Vagina (tissue), 2 donors: Measurements from ENCODE around the gene CIAO3. TPM values are rescaled to one million over a fixed set of nuclear protein-coding genes. Genes with fewer than 3 reads are reported as not detected.

Experiments
- DNase-seq, 2 donors: peaks; one replicate each; pipeline ENCODE4 v3.0.0-alpha.2; 2017; ENCODE audit errors: extremely low spot score in 2 of 2
- H3K27ac ChIP-seq: fragments of 200-600 bp; sonication (generic); one replicate; pipeline ENCODE4 v1.5.1; 2019
- H3K27me3 ChIP-seq: fragments of 200-600 bp; sonication (generic); one replicate; pipeline ENCODE4 v1.5.1; 2019
- H3K36me3 ChIP-seq, 2 donors: fragments of 200-600 bp; sonication (generic); one replicate each; pipeline ENCODE4 v1.5.1; 2017 to 2019
- H3K4me1 ChIP-seq: fragments of 200-600 bp; sonication (generic); one replicate; pipeline ENCODE4 v1.5.1; 2019
- H3K4me3 ChIP-seq, 2 donors: fragments of 200-600 bp; sonication (generic); 1 replicate in 1 of 2; 2 replicates in 1 of 2; pipeline ENCODE4 v1.5.1; 2016 to 2019
- H3K9me3 ChIP-seq: fragments of 200-600 bp; sonication (generic); one replicate; pipeline ENCODE4 v1.5.1; 2019
- CTCF ChIP-seq, 3 experiments: fragments of 450-650 bp in 2 of 3; fragments of 200-600 bp in 1 of 3; sonication (generic) in 1 of 3; IDR thresholded peaks; one replicate each; pipeline ENCODE4 v1.5.1; 2017 to 2019; ENCODE audit warnings: antibody characterized with exemption in 3 of 3, mild to moderate bottlenecking in 2 of 3, moderate library complexity in 2 of 3
- POLR2A ChIP-seq, 2 donors: fragments of 450-650 bp; IDR thresholded peaks; one replicate each; pipeline ENCODE4 v1.6.1; 2017; ENCODE audit warnings: antibody characterized with exemption in 2 of 2, mild to moderate bottlenecking in 2 of 2, moderate library complexity in 2 of 2
- POLR2AphosphoS5 ChIP-seq, 2 donors: sonication (generic); formaldehyde crosslinking; IDR thresholded peaks; one replicate each; pipeline ENCODE4 v1.9.0; 2017; ENCODE audit warnings: antibody characterized with exemption in 2 of 2, mild to moderate bottlenecking in 2 of 2, low read depth in 1 of 2; ENCODE audit not compliant: insufficient read depth in 1 of 2
- intact Hi-C: fragments of 100-400 bp; cut with DNase I; formaldehyde crosslinking; loops from one replicate; pipeline ENCODE4 v1.15.1; 2023
- total RNA-seq: library from RNA; depleted of rRNA; stranded (reverse); fragments of >200 nt; gene quantifications from one replicate; pipeline ENCODE4 v1.2.3, GENCODE V29; 2016

CIAO3 gene
- total RNA-seq, 1 donor from 2014 or later, result 32.7 TPM

DNA sequence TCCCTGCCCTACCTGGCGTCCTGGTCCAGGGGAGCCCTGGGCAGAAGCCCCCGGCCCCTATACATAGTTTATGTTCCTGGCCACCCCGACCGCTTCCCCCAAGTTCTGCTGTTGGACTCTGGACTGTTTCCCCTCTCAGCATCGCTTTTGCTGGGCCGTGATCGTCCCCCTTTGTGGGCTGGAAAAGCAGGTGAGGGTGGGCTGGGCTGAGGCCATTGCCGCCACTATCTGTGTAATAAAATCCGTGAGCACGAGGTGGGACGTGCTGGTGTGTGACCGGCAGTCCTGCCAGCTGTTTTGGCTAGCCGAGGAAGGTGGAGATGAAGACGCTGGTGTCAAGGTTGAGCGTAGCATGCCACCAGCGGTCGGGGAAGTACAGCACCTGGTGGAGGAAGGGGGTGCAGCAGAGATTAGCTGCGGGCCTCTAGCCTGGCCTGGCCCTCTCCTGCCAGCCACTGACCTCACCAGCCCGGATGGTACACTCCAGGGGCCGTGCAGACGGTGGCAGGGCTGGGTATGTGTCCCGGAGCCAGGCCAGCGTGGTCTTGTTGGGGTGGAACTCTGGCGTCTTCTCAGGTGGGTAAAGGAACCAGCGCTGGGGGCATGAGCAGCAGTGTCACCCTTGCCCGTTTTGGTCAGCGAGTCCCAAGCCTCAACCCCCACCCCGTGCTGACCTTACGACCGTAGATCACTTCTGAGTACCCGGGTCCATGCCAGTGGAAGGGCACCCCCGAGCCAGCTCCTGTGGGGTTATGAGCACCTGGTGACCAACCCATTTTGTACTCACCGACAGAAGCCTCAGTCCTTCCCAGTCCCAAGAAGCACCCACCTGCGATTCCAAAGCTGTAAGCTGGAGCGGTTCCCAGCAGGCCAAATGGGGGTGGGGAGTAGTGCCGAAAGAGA is 58.1 kb downstream of the CIAO3 start:
- no peak for DNase-seq
- Histone ChIP-seq H3K9me3 (no peaks in the 10 kb centered on the region), H3K4me3 (peak overlapping the region in 1 of 2 donors; percentile 60), H3K27me3 (no peaks in the 10 kb centered on the region), H3K4me1 (peaks cover 58% of the 10 kb centered on the region), H3K36me3 (peaks cover 0 to 29% of the 10 kb centered on the region in 2 donors), H3K27ac (no peak overlapping the region)
- intact Hi-C loops, result no loop called here
- no peak for TF ChIP-seq POLR2A (IDR thresholded peaks at IDR 0.05)
- TF ChIP-seq POLR2AphosphoS5 (IDR thresholded peaks at IDR 0.05; ENCODE audit: insufficient read depth in 1 of 2, low read depth in 1 of 2), result no peak
- TF ChIP-seq CTCF (IDR thresholded peaks at IDR 0.05), result no peak

DNA sequence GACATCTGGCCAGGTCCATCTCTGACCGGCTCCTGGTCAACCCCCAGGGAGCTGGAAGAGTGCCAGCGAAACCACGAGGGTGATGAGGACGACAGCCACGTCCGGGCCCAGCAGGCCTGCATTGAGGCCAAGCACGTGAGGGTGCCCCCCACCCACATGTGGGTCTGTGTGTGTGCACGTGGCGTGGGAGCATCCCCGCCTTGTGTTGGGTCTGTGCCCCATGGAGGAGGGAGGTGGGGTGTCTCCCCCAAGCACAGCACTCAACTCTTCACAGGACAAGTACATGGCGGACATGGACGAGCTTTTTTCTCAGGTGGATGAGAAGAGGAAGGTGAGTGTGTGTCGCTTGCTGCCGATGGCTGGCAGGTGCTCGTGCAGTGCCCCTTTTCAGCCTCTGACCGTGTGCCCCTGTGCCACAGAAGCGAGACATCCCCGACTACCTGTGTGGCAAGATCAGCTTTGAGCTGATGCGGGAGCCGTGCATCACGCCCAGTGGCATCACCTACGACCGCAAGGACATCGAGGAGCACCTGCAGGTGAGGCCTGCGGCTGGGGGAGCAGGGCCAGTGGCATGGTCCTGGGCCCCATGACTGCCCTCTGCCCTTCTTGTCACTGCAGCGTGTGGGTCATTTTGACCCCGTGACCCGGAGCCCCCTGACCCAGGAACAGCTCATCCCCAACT is 58.9 kb downstream of the CIAO3 start:
- no peak overlapping the region for H3K27ac ChIP-seq
- no peaks in the 10 kb centered on the region for H3K27me3 ChIP-seq
- H3K36me3 ChIP-seq, result peaks cover 0 to 26% of the 10 kb centered on the region in 2 donors
- TF ChIP-seq POLR2A (IDR thresholded peaks at IDR 0.05) (no peak), CTCF (IDR thresholded peaks at IDR 0.05) (no peak), POLR2AphosphoS5 (IDR thresholded peaks at IDR 0.05; ENCODE audit: insufficient read depth in 1 of 2, low read depth in 1 of 2) (no peak)
- H3K4me3 ChIP-seq, result peak overlapping the region in 1 of 2 donors; percentile 83
- no peak for DNase-seq
- peaks cover 66% of the 10 kb centered on the region for H3K4me1 ChIP-seq
- intact Hi-C loops, result no loop called here
- H3K9me3 ChIP-seq, result no peaks in the 10 kb centered on the region

GRCh38 chr16:680967-681745 is 59.6 kb downstream of the CIAO3 start:
- H3K27ac ChIP-seq, result peak overlapping the region; percentile 82
- peaks cover 73% of the 10 kb centered on the region for H3K4me1 ChIP-seq
- peak overlapping the region; percentile 79 to 83 for H3K4me3 ChIP-seq
- H3K36me3 ChIP-seq, result peaks cover 0 to 22% of the 10 kb centered on the region in 2 donors
- no peaks in the 10 kb centered on the region for H3K9me3 ChIP-seq
- intact Hi-C loops, result no loop called here
- no peak for DNase-seq
- no peaks in the 10 kb centered on the region for H3K27me3 ChIP-seq
- TF ChIP-seq CTCF (IDR thresholded peaks at IDR 0.05) (no peak), POLR2AphosphoS5 (IDR thresholded peaks at IDR 0.05; ENCODE audit: insufficient read depth in 1 of 2, low read depth in 1 of 2) (no peak), POLR2A (IDR thresholded peaks at IDR 0.05) (no peak)

DNA sequence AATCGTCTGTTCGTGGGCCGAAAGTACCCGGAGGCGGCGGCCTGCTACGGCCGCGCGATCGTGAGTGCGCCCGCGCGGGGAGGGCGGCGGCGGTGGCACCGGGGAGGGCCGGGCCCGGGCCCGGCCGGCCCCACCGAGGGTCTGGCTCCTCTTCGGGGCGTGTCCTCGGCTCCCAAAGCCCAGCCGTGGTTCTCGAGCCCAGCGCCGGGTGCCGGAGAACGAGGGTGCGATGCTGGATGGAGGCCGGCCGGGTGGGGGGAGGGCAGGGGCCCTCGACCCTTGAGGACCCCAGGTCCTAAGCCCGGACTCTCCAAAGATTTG is 60.2 kb downstream of the CIAO3 start:
- H3K27ac ChIP-seq, result peak overlapping the region; percentile 82
- no peaks in the 10 kb centered on the region for H3K9me3 ChIP-seq
- H3K27me3 ChIP-seq, result no peaks in the 10 kb centered on the region
- intact Hi-C loops, result no loop called here
- TF ChIP-seq POLR2AphosphoS5 (IDR thresholded peaks at IDR 0.05; ENCODE audit: insufficient read depth in 1 of 2, low read depth in 1 of 2), result no peak
- TF ChIP-seq POLR2A (IDR thresholded peaks at IDR 0.05), result no peak
- TF ChIP-seq CTCF (IDR thresholded peaks at IDR 0.05), result no peak
- peaks cover 75% of the 10 kb centered on the region for H3K4me1 ChIP-seq
- peaks cover 0 to 22% of the 10 kb centered on the region in 2 donors for H3K36me3 ChIP-seq
- H3K4me3 ChIP-seq, result peak overlapping the region; percentile 79 to 83
- DNase-seq, result no peak
